ENCODE results near the gene MACROD2.

Gene MACROD2

DNA sequence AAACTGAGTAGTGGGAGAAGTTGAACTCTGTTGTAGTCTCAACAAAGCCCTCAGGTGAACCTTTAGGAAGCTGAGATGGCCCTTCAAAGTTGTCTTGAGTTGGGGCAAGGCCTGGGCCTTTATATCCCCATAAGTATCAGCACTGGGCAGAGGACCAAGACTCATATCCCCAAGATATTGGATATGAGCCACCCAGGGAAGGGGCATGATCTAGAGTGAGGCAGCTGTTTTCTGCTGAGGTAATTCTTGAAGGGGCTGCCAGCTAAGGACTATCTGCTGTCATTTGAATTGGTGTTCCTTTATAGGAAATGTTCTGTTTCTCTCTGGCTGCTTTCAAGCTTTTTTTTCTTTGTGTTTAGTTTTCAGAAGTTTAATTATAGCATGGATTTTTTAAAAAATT is 482.8 kb downstream of the MACROD2 start:
- TF ChIP-seq, protein P1, sequence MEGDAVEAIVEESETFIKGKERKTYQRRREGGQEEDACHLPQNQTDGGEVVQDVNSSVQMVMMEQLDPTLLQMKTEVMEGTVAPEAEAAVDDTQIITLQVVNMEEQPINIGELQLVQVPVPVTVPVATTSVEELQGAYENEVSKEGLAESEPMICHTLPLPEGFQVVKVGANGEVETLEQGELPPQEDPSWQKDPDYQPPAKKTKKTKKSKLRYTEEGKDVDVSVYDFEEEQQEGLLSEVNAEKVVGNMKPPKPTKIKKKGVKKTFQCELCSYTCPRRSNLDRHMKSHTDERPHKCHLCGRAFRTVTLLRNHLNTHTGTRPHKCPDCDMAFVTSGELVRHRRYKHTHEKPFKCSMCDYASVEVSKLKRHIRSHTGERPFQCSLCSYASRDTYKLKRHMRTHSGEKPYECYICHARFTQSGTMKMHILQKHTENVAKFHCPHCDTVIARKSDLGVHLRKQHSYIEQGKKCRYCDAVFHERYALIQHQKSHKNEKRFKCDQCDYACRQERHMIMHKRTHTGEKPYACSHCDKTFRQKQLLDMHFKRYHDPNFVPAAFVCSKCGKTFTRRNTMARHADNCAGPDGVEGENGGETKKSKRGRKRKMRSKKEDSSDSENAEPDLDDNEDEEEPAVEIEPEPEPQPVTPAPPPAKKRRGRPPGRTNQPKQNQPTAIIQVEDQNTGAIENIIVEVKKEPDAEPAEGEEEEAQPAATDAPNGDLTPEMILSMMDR (IDR thresholded peaks at IDR 0.05; ENCODE audit: extremely low read depth, missing control alignments), result no peak
- no peak for DNase-seq (ENCODE audit: low spot score)

DNA sequence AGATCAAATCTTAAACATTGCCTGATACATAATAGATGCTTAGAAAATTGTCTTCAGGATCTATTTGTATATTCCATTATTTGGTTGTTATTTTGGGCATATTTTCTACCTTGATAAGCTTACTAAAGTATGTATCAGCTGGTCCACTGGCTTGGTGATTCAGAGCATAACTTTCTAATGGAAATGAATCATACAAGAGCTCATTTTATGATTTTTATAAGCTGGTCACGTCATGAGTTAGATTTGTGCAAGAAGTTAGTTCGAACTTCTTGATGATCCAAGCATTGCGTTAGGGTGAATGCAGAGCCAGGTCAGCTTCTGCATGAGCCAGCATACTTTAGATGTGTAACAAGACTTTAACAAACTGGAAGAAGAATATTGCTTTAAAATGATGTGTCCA is 486.5 kb downstream of the MACROD2 start:
- TF ChIP-seq, protein P1 (IDR thresholded peaks at IDR 0.05; ENCODE audit: extremely low read depth, missing control alignments), result no peak
- no peak for DNase-seq (ENCODE audit: low spot score)

DNA sequence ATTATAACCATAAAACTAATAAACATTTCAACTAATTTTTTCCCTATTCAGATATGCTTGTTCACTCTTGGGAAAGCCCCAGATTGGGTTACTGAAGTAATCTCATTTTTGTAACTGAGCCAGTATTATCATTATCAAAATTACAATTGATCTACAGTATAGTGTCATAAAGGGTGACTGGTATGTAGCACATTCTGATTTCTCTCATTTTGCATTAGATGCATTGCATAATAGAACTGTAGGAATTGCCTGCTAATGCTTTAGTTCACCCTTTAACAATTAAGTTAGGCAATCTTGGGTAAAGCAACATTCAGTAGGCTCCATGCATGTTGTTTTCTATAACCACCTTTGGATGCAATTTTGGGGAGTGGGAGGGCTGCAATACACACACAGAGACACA is 492.9 kb downstream of the MACROD2 start:
- DNase-seq (ENCODE audit: low spot score), result no peak
- TF ChIP-seq, protein P1 (IDR thresholded peaks at IDR 0.05; ENCODE audit: extremely low read depth, missing control alignments), result no peak

DNA sequence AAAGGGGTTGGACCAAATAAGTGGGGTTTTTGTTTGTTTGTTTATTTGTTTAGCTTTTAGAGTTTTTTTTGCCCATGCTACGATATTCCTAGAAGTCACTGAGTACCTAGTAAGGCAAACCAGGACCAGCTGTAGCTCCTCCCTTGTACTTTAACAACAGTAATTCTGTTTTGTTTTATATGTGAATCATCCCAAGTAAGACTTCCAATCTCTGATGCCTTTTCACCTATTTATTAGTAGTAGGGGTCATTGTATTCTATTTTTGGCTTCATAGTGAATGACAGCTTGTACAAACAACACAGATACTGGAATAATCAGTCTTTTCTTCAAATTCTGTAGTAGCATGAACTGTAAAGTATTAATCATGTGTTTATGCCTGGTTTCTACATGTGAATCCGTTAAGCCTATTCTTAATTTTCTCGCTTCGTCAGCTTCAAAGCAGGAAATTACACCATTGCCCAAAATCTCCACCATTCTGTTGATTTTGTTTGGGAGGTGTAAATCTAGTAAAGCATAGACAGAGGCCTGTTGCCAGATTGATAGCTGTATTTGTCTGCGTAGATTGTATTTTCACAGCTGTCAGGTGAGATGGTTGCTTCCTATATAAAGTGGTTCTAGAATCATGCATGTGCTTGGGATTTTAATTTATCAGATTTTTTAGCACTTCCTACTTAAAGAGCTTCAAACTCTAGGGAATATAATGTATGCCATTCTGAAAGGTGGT is 493.6 kb downstream of the MACROD2 start:
- TF ChIP-seq, protein P1 (IDR thresholded peaks at IDR 0.05; ENCODE audit: extremely low read depth, missing control alignments), result no peak
- no peak for DNase-seq (ENCODE audit: low spot score)

DNA sequence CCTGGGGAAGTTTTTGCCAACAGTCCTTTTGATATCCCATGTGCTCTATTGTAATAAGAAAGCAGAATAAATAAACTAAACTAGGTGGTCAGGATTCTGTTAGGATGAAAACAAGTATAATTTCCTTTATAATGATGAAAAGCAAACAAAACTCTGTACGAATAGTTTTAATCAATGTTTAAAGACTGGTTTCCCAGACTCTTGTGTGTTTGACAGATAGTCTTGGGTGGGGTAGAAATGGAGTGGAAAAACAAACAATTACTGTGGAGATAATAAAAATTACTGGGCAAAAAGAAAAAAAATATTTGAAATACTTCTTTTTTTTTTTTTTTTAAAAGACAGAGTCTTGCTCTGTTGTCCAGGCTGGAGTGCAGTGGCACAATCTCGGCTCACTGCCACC is 494.2 kb downstream of the MACROD2 start:
- TF ChIP-seq, protein P1 (IDR thresholded peaks at IDR 0.05; ENCODE audit: extremely low read depth, missing control alignments), result no peak
- no peak for DNase-seq (ENCODE audit: low spot score)

DNA sequence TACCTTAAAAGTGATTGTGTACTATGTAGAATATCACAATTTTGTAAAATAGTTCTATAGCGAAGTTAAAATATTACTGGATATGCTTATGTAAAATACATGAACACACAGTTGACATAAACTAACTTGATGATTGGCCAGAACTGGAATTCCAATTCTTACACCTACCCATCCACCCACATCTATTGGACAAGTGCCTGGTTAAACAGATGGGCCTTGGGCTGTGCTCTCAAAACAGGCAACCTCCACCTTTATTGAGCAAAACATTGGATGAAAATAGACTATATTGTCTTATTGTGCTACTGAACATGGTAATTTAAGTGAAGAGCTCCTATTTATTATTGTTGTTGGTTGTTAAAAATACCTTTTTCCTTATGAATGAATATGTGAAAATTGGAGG is 496.1 kb downstream of the MACROD2 start:
- TF ChIP-seq, protein P1 (IDR thresholded peaks at IDR 0.05; ENCODE audit: extremely low read depth, missing control alignments), result no peak
- DNase-seq (ENCODE audit: low spot score), result no peak

DNA sequence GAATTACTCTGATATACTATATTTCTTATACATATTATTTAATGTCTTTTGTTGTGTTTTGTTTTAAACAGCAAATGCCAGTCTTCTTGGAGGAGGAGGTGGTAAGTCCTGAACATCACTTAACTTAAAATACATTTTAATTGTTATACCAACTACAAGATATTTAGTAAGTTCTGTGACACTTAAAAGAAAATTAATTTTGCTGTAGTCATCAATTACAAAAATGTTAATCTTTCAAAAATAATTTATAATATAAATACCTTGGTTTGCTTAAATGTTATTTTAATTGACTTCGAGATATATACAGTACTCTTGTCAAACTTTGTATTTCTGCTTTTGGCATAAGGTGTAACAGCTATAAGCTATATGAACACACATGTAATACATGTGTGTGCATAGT is 498.1 kb downstream of the MACROD2 start:
- no peak for DNase-seq (ENCODE audit: low spot score)
- TF ChIP-seq, protein P1 (IDR thresholded peaks at IDR 0.05; ENCODE audit: extremely low read depth, missing control alignments), result no peak
